ENCODE results near the gene ZNF217. TPM values are rescaled to one million over a fixed set of nuclear protein-coding genes. Genes with fewer than 3 reads are reported as not detected.
A peak's percentile ranks its signal among the peaks of the same experiment; 100 is the strongest.
"Not testable (repeated sequence)": the region's sequence is repeated elsewhere in the genome, so short reads cannot be mapped to it uniquely, and the experiment has no call there.

Gene ZNF217
- 12.2 and 14.9 TPM in 2 replicates for total RNA-seq (2012; rRNA removed)

- peak within 1 kb of the TSS; percentile 86 for H3K4me3 ChIP-seq (ENCODE audit: low read length)
- not testable (repeated sequence) for H3K36me3 ChIP-seq (ENCODE audit: insufficient read depth, low read length); H3K9me3 ChIP-seq (replicated peaks; ENCODE audit: low read length); H3K27me3 ChIP-seq (ENCODE audit: control insufficient read depth, insufficient read depth, low read length)
- H3K4me1 ChIP-seq (ENCODE audit: control insufficient read depth, insufficient read depth, low read length), result peaks cover 29% of the 10 kb centered on the region
- peak within 1 kb of the TSS; percentile 100 for H3K9ac ChIP-seq (ENCODE audit: low read depth, low read length)
- peak within 1 kb of the TSS; percentile 96 for H3K4me2 ChIP-seq (ENCODE audit: low read length)
These were observed at the start of gene ZNF217 for GRCh38 chr20:53593466-53594007. Gene ZNF217 (minus strand): TSS chr20:53593839. CDS start chr20:53582826, 11,013 bp downstream.

GRCh38 chr20:53643031-53643832, 49.6 kb upstream of the ZNF217 start:
- Histone ChIP-seq H3K4me3 (ENCODE audit: low read length) (peak overlapping the region; percentile 1), H3K9me3 (replicated peaks; ENCODE audit: low read length) (no peaks in the 10 kb centered on the region), H3K9ac (ENCODE audit: low read depth, low read length) (peak overlapping the region; percentile 58), H3K36me3 (ENCODE audit: insufficient read depth, low read length) (no peaks in the 10 kb centered on the region), H3K4me2 (ENCODE audit: low read length) (peak overlapping the region; percentile 50), H3K4me1 (ENCODE audit: control insufficient read depth, insufficient read depth, low read length) (peaks cover 20% of the 10 kb centered on the region), H3K27me3 (ENCODE audit: control insufficient read depth, insufficient read depth, low read length) (no peaks in the 10 kb centered on the region)

GRCh38 chr20:53642196-53643030, 48.8 kb upstream of the ZNF217 start:
- Histone ChIP-seq H3K36me3 (ENCODE audit: insufficient read depth, low read length) (no peaks in the 10 kb centered on the region), H3K9ac (ENCODE audit: low read depth, low read length) (peak overlapping the region; percentile 58), H3K27me3 (ENCODE audit: control insufficient read depth, insufficient read depth, low read length) (no peaks in the 10 kb centered on the region), H3K4me1 (ENCODE audit: control insufficient read depth, insufficient read depth, low read length) (peaks cover 20% of the 10 kb centered on the region), H3K4me3 (ENCODE audit: low read length) (peak overlapping the region; percentile 1), H3K9me3 (replicated peaks; ENCODE audit: low read length) (no peaks in the 10 kb centered on the region), H3K4me2 (ENCODE audit: low read length) (peak overlapping the region; percentile 50)

GRCh38 chr20:53639647-53640440, 46.2 kb upstream of the ZNF217 start:
- H3K4me3 ChIP-seq (ENCODE audit: low read length), result no peak overlapping the region
- no peaks in the 10 kb centered on the region for H3K27me3 ChIP-seq (ENCODE audit: control insufficient read depth, insufficient read depth, low read length)
- H3K4me2 ChIP-seq (ENCODE audit: low read length), result no peak overlapping the region
- no peak overlapping the region for H3K9ac ChIP-seq (ENCODE audit: low read depth, low read length)
- peaks cover 20% of the 10 kb centered on the region for H3K4me1 ChIP-seq (ENCODE audit: control insufficient read depth, insufficient read depth, low read length)
- no peaks in the 10 kb centered on the region for H3K9me3 ChIP-seq (replicated peaks; ENCODE audit: low read length)
- H3K36me3 ChIP-seq (ENCODE audit: insufficient read depth, low read length), result no peaks in the 10 kb centered on the region

GRCh38 chr20:53639128-53639527, 45.5 kb upstream of the ZNF217 start:
- Histone ChIP-seq H3K4me1 (ENCODE audit: control insufficient read depth, insufficient read depth, low read length) (peaks cover 20% of the 10 kb centered on the region), H3K4me2 (ENCODE audit: low read length) (no peak overlapping the region), H3K9me3 (replicated peaks; ENCODE audit: low read length) (no peaks in the 10 kb centered on the region), H3K9ac (ENCODE audit: low read depth, low read length) (no peak overlapping the region), H3K4me3 (ENCODE audit: low read length) (no peak overlapping the region), H3K27me3 (ENCODE audit: control insufficient read depth, insufficient read depth, low read length) (no peaks in the 10 kb centered on the region), H3K36me3 (ENCODE audit: insufficient read depth, low read length) (no peaks in the 10 kb centered on the region)

DNA sequence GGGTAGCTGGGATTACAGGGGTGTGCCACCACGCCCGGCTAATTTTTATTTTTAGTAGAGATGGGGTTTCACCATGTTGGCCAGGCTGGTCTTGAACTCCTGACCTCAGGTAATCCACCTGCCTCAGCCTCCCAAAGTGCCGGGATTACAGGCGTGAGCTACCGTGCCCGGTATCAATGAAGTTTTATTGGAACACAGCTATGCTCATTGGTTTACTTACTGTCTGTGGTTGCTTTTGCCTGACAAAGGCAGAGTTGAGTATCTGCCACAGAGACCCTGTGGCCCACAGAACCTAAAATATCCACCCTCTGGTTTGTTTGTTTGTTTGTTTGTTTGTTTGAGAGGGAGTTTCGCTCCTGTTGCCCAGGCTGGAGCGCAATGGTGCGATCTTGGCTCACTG, 43.7 kb upstream of the ZNF217 start:
- not testable (repeated sequence) for H3K9me3 ChIP-seq (replicated peaks; ENCODE audit: low read length); H3K9ac ChIP-seq (ENCODE audit: low read depth, low read length); H3K4me1 ChIP-seq (ENCODE audit: control insufficient read depth, insufficient read depth, low read length); H3K27me3 ChIP-seq (ENCODE audit: control insufficient read depth, insufficient read depth, low read length); H3K36me3 ChIP-seq (ENCODE audit: insufficient read depth, low read length); H3K4me3 ChIP-seq (ENCODE audit: low read length); H3K4me2 ChIP-seq (ENCODE audit: low read length)

DNA sequence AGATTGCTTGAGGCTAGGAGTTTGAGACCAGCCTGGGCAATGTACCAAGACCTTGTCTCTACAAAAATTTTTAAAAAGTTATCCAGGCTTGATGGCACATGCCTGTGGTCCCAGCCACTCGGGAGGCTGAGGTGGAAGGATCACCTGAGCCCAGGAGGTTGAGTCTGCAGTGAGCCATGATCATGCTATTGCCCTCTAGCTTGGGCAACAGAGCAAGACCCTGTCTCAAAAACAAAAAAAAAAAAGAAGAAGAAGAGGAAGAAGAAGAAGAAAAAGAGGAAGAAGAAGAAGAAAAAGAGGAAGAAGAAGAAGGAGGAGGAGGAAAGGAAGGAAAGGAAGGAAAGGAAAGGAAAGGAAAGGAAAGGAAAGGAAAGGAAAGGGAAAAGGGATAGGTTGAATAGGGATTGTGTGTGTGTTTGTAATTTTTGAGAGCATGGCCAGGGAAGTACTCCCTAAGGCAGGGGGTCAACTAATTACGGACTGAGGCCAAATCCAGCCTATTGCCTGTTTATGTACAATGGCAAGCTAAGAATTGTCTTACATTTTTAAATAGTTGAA, 43.0 kb upstream of the ZNF217 start:
- Histone ChIP-seq H3K9me3 (replicated peaks; ENCODE audit: low read length) (no peaks in the 10 kb centered on the region), H3K4me2 (ENCODE audit: low read length) (no peak overlapping the region), H3K4me3 (ENCODE audit: low read length) (no peak overlapping the region), H3K9ac (ENCODE audit: low read depth, low read length) (no peak overlapping the region), H3K4me1 (ENCODE audit: control insufficient read depth, insufficient read depth, low read length) (no peaks in the 10 kb centered on the region), H3K27me3 (ENCODE audit: control insufficient read depth, insufficient read depth, low read length) (no peaks in the 10 kb centered on the region), H3K36me3 (ENCODE audit: insufficient read depth, low read length) (no peaks in the 10 kb centered on the region)

GRCh38 chr20:53635221-53635620, 41.6 kb upstream of the ZNF217 start:
- H3K4me2 ChIP-seq (ENCODE audit: low read length), result no peak overlapping the region
- H3K9me3 ChIP-seq (replicated peaks; ENCODE audit: low read length), result no peaks in the 10 kb centered on the region
- H3K27me3 ChIP-seq (ENCODE audit: control insufficient read depth, insufficient read depth, low read length), result no peaks in the 10 kb centered on the region
- no peaks in the 10 kb centered on the region for H3K4me1 ChIP-seq (ENCODE audit: control insufficient read depth, insufficient read depth, low read length)
- no peak overlapping the region for H3K9ac ChIP-seq (ENCODE audit: low read depth, low read length)
- H3K4me3 ChIP-seq (ENCODE audit: low read length), result no peak overlapping the region
- H3K36me3 ChIP-seq (ENCODE audit: insufficient read depth, low read length), result no peaks in the 10 kb centered on the region

DNA sequence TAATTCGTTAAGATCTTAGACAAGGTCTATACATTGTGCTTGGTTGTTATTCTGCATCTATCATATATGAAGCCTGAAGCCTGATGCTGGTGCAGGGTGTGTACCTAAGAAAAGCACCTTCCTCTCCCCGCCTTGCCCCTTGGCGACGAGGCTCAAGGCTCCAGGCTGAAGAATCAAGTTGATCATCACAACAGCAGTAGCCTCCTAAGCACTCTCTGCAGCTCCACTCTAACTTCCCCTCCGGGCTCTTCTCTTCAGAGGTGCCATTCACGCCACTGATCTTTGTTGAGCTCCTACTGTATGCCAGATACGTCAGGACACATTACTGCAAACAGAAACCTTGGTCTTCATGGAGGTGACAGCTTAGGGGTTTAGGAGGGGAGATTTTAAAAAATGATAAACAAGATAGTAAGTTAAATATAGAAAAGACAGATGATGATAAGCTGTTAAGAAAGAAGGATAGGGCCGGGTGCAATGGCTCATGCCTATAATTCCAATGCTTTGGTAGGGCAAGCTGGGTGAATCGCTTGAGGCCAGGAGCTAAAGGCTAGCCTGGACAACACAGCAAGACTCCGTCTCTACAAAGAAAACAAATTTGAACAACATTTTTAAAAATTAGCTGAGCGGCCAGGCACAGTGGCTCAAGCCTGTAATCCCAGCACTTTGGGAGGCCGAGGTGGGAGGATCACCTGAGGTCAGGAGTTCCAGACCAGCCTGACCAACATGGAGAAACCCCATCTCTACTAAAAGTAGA, 38.4 kb upstream of the ZNF217 start:
- Histone ChIP-seq H3K27me3 (ENCODE audit: control insufficient read depth, insufficient read depth, low read length) (no peaks in the 10 kb centered on the region), H3K4me1 (ENCODE audit: control insufficient read depth, insufficient read depth, low read length) (no peaks in the 10 kb centered on the region), H3K9ac (ENCODE audit: low read depth, low read length) (no peak overlapping the region), H3K9me3 (replicated peaks; ENCODE audit: low read length) (no peaks in the 10 kb centered on the region), H3K4me3 (ENCODE audit: low read length) (no peak overlapping the region), H3K36me3 (ENCODE audit: insufficient read depth, low read length) (no peaks in the 10 kb centered on the region), H3K4me2 (ENCODE audit: low read length) (no peak overlapping the region)

DNA sequence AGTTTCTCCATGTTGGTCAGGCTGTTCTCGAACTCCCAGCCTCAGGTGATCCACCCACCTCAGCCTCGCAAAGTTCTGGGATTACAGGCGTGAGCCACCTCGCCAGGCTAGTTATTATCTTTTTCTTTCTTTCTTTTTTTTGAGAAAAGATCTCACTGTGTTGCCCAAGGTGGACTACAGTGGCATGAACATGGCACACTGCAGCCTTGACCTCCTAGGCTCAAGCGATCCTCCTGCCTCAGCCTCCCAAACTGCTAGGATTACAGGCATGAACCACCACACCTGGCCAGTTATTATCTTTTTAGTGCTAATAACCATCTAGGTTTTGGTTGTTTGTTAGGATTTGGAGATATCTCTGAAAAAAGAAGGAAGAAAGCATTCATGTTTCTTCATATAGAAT, 35.8 kb upstream of the ZNF217 start:
- no peaks in the 10 kb centered on the region for H3K36me3 ChIP-seq (ENCODE audit: insufficient read depth, low read length)
- H3K4me3 ChIP-seq (ENCODE audit: low read length), result no peak overlapping the region
- H3K4me2 ChIP-seq (ENCODE audit: low read length), result no peak overlapping the region
- H3K27me3 ChIP-seq (ENCODE audit: control insufficient read depth, insufficient read depth, low read length), result no peaks in the 10 kb centered on the region
- no peak overlapping the region for H3K9ac ChIP-seq (ENCODE audit: low read depth, low read length)
- no peaks in the 10 kb centered on the region for H3K9me3 ChIP-seq (replicated peaks; ENCODE audit: low read length)
- no peaks in the 10 kb centered on the region for H3K4me1 ChIP-seq (ENCODE audit: control insufficient read depth, insufficient read depth, low read length)

Measured in skeletal muscle satellite cell (primary cell).